ENCODE measurements around the gene CFB.
A peak's percentile ranks its signal among the peaks of the same experiment; 100 is the strongest.

CFB gene

DNA sequence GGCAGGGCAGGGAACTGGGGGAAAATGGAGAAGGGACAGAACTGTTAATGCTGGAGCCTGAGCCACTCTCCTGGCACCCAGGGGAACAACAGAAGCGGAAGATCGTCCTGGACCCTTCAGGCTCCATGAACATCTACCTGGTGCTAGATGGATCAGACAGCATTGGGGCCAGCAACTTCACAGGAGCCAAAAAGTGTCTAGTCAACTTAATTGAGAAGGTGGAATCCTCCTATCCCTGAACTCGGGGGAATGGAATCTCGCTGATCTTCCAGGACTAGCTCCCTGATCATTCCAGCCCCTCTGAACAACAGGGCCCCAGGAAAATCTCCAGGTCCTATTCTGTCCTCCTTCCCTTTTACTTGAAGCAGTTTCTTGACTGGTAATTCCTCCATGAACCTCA, 2.0 kb downstream of the CFB start:
- POLR2A ChIA-PET, result no interaction called here
- CTCF ChIA-PET, result no interaction called here
- Histone ChIP-seq H3K27ac (ENCODE audit: insufficient read depth in 1 of 2, low read depth in 1 of 2, low read length in 2 of 2, poor library complexity in 1 of 2, severe bottlenecking in 2 of 2) (no peak overlapping the region), H3K27me3 (replicated peaks in 2 of 5; ENCODE audit: control insufficient read depth in 4 of 5, insufficient read depth in 5 of 5, low read length in 4 of 5) (peaks cover 0 to 5% (median 0%) of the 10 kb centered on the region in 5 experiments), H3K4me3 (ENCODE audit: control insufficient read depth in 1 of 7, extremely low read depth in 1 of 7, insufficient read depth in 4 of 7, low read depth in 2 of 7, low read length in 6 of 7) (no peak overlapping the region), H3K9me3 (ENCODE audit: control extremely low read depth in 1 of 5, control insufficient read depth in 4 of 5, insufficient read depth in 2 of 5, low read depth in 1 of 5, low read length in 4 of 5) (no peaks in the 10 kb centered on the region), H3K4me1 (ENCODE audit: control extremely low read depth in 1 of 4, control insufficient read depth in 4 of 4, insufficient read depth in 4 of 4, low read length in 3 of 4) (no peaks in the 10 kb centered on the region), H3K36me3 (ENCODE audit: control insufficient read depth in 4 of 4, insufficient read depth in 4 of 4, low read length in 3 of 4) (peaks cover 3 to 23% (median 15%) of the 10 kb centered on the region in 4 experiments)
- no peak for DNase-seq
- 96% methylated on average over 4 of the region's 4 CpGs for WGBS (ENCODE audit: insufficient coverage)

GRCh38 chr6:31948306-31948705, 2.4 kb downstream of the CFB start:
- POLR2A ChIA-PET, result no interaction called here
- CTCF ChIA-PET, result no interaction called here
- Histone ChIP-seq H3K36me3 (ENCODE audit: control insufficient read depth in 4 of 4, insufficient read depth in 4 of 4, low read length in 3 of 4) (peaks cover 3 to 27% (median 17%) of the 10 kb centered on the region in 4 experiments), H3K27ac (ENCODE audit: insufficient read depth in 1 of 2, low read depth in 1 of 2, low read length in 2 of 2, poor library complexity in 1 of 2, severe bottlenecking in 2 of 2) (no peak overlapping the region), H3K9me3 (ENCODE audit: control extremely low read depth in 1 of 5, control insufficient read depth in 4 of 5, insufficient read depth in 2 of 5, low read depth in 1 of 5, low read length in 4 of 5) (no peaks in the 10 kb centered on the region), H3K27me3 (replicated peaks in 2 of 5; ENCODE audit: control insufficient read depth in 4 of 5, insufficient read depth in 5 of 5, low read length in 4 of 5) (peaks cover 0 to 5% (median 0%) of the 10 kb centered on the region in 5 experiments), H3K4me3 (ENCODE audit: control insufficient read depth in 1 of 7, extremely low read depth in 1 of 7, insufficient read depth in 4 of 7, low read depth in 2 of 7, low read length in 6 of 7) (no peak overlapping the region), H3K4me1 (ENCODE audit: control extremely low read depth in 1 of 4, control insufficient read depth in 4 of 4, insufficient read depth in 4 of 4, low read length in 3 of 4) (no peaks in the 10 kb centered on the region)
- DNase-seq, result no peak
- WGBS (ENCODE audit: insufficient coverage), result 82% methylated on average over 4 of the region's 5 CpGs

DNA sequence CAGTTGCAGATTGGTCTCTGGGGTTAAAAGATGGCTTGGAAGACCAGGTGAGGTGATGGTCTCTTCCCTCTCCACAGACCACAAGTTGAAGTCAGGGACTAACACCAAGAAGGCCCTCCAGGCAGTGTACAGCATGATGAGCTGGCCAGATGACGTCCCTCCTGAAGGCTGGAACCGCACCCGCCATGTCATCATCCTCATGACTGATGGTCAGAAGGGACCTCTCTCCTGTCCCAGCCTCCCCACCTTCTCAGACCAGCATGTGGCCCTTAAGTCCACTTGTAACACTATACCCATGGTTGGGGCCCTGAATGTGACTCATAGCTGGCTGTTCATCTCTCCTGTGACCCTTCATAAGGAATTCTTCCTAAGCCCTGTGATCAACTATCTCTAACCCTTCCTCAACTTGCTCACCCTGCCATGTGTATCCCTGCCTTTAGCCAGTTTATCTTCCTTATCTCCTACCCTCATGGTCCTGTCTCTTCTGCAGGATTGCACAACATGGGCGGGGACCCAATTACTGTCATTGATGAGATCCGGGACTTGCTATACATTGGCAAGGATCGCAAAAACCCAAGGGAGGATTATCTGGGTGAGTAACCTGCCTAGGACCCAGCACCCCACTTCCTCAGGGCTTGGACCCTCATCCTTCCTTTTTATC, 3.0 kb downstream of the CFB start:
- no peaks in the 10 kb centered on the region for H3K4me1 ChIP-seq (ENCODE audit: control extremely low read depth in 1 of 4, control insufficient read depth in 4 of 4, insufficient read depth in 4 of 4, low read length in 3 of 4)
- H3K36me3 ChIP-seq (ENCODE audit: control insufficient read depth in 4 of 4, insufficient read depth in 4 of 4, low read length in 3 of 4), result peaks cover 5 to 33% (median 22%) of the 10 kb centered on the region in 4 experiments
- H3K4me3 ChIP-seq (ENCODE audit: control insufficient read depth in 1 of 7, extremely low read depth in 1 of 7, insufficient read depth in 4 of 7, low read depth in 2 of 7, low read length in 6 of 7), result no peak overlapping the region
- no peaks in the 10 kb centered on the region for H3K9me3 ChIP-seq (ENCODE audit: control extremely low read depth in 1 of 5, control insufficient read depth in 4 of 5, insufficient read depth in 2 of 5, low read depth in 1 of 5, low read length in 4 of 5)
- 98% methylated on average over 6 of the region's 6 CpGs for WGBS (ENCODE audit: insufficient coverage)
- H3K27me3 ChIP-seq (replicated peaks in 2 of 5; ENCODE audit: control insufficient read depth in 4 of 5, insufficient read depth in 5 of 5, low read length in 4 of 5), result peaks cover 0 to 5% (median 0%) of the 10 kb centered on the region in 5 experiments
- DNase-seq, result no peak
- ChIA-PET POLR2A (interaction anchor here (0.6 kb wide), 1 partner anchor 92 kb away, joined by 4 read pairs; no protein-coding TSS in a partner anchor), CTCF (interaction anchor here (1.7 to 5.1 kb wide), 2 partner anchors 9 to 27 kb away, joined by 4 to 24 read pairs; partner anchors contain the start of gene NELFE)
- H3K27ac ChIP-seq (ENCODE audit: insufficient read depth in 1 of 2, low read depth in 1 of 2, low read length in 2 of 2, poor library complexity in 1 of 2, severe bottlenecking in 2 of 2), result no peak overlapping the region

DNA sequence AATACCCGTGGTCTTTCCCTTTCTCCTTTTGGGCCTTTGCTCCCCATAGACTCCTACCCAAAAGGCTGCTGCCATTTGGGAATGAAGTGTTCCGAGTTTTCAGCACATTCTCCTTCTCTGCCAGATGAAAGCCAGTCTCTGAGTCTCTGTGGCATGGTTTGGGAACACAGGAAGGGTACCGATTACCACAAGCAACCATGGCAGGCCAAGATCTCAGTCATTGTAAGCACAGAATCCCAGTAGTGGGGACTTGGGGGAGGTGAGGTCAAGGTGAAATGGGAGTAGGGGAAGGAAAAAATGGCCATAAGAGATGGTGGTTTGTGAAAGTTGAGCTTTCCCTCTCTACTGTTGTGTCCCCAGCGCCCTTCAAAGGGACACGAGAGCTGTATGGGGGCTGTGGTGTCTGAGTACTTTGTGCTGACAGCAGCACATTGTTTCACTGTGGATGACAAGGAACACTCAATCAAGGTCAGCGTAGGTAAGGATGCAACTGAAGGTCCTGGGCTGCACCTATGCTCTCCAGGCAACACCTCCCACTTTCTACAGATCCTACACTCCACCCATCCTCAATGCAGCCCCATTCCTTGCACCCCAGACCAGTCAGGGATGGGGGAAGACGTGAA, 4.1 kb downstream of the CFB start:
- no peak overlapping the region for H3K27ac ChIP-seq (ENCODE audit: insufficient read depth in 1 of 2, low read depth in 1 of 2, low read length in 2 of 2, poor library complexity in 1 of 2, severe bottlenecking in 2 of 2)
- peaks cover 11 to 45% (median 34%) of the 10 kb centered on the region in 4 experiments for H3K36me3 ChIP-seq (ENCODE audit: control insufficient read depth in 4 of 4, insufficient read depth in 4 of 4, low read length in 3 of 4)
- H3K4me1 ChIP-seq (ENCODE audit: control extremely low read depth in 1 of 4, control insufficient read depth in 4 of 4, insufficient read depth in 4 of 4, low read length in 3 of 4), result no peaks in the 10 kb centered on the region
- ChIA-PET CTCF (interaction anchor here (1.1 to 5.1 kb wide), 5 partner anchors 8 to 211 kb away, joined by 3 to 24 read pairs (median 4); partner anchors contain the start of gene NELFE), POLR2A (interaction anchor here (0.6 kb wide), 1 partner anchor 93 kb away, joined by 4 read pairs; no protein-coding TSS in a partner anchor)
- no peak overlapping the region for H3K4me3 ChIP-seq (ENCODE audit: control insufficient read depth in 1 of 7, extremely low read depth in 1 of 7, insufficient read depth in 4 of 7, low read depth in 2 of 7, low read length in 6 of 7)
- no peak for DNase-seq
- H3K27me3 ChIP-seq (replicated peaks in 2 of 5; ENCODE audit: control insufficient read depth in 4 of 5, insufficient read depth in 5 of 5, low read length in 4 of 5), result peaks cover 0 to 5% (median 0%) of the 10 kb centered on the region in 5 experiments
- 90% methylated on average over 3 of the region's 7 CpGs for WGBS (ENCODE audit: insufficient coverage)
- H3K9me3 ChIP-seq (ENCODE audit: control extremely low read depth in 1 of 5, control insufficient read depth in 4 of 5, insufficient read depth in 2 of 5, low read depth in 1 of 5, low read length in 4 of 5), result no peaks in the 10 kb centered on the region

DNA sequence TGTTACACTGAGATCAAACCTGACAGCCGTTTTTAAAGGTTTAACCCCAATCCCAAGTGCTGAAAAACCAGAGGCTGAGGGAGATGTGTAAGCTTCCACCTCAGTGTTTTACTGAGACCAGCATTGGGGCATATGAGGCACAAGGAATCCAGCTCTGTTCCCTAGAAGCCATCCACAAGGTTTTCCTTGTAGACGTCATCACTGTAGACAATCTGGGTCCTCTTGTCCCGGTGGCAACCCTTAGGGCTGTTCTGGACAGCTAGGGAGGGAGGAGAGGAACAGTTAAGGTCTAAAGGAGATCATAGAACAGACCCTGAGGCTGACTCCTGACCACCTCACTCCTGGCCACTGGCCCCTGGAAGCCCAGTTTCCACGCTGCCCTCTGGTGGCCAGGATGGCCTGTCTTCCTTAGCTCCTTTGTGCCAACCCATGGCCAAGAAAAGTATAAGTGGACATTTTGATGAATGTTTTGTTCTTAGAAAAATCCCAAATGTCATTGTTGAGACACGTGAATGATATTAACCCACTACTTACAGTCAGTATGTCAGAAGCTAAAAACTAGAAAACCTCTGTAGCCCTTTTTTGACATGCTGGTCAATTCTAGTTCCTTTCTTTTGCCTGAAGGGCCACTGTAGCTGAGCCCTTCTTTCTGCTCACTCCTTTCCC, 6.4 kb downstream of the CFB start:
- WGBS (ENCODE audit: insufficient coverage), result 100% methylated on average over 3 of the region's 5 CpGs
- H3K9me3 ChIP-seq (ENCODE audit: control extremely low read depth in 1 of 5, control insufficient read depth in 4 of 5, insufficient read depth in 2 of 5, low read depth in 1 of 5, low read length in 4 of 5), result no peaks in the 10 kb centered on the region
- ChIA-PET POLR2A (interaction anchor here (1.4 kb wide), 1 partner anchor 20 kb away, joined by 4 read pairs; the partner anchor contains the start of gene DXO), CTCF (interaction anchor here (0.7 to 5.1 kb wide), 18 partner anchors 9 to 1967 kb away, joined by 3 to 24 read pairs (median 4); partner anchors contain the start of gene ATP6V1G2)
- no peaks in the 10 kb centered on the region for H3K4me1 ChIP-seq (ENCODE audit: control extremely low read depth in 1 of 4, control insufficient read depth in 4 of 4, insufficient read depth in 4 of 4, low read length in 3 of 4)
- peaks cover 20 to 63% (median 44%) of the 10 kb centered on the region in 4 experiments for H3K36me3 ChIP-seq (ENCODE audit: control insufficient read depth in 4 of 4, insufficient read depth in 4 of 4, low read length in 3 of 4)
- DNase-seq, result peak in 2 of 3 donors; percentile 39 to 47
- H3K27ac ChIP-seq (ENCODE audit: insufficient read depth in 1 of 2, low read depth in 1 of 2, low read length in 2 of 2, poor library complexity in 1 of 2, severe bottlenecking in 2 of 2), result no peak overlapping the region
- no peaks in the 10 kb centered on the region for H3K27me3 ChIP-seq (replicated peaks in 2 of 5; ENCODE audit: control insufficient read depth in 4 of 5, insufficient read depth in 5 of 5, low read length in 4 of 5)
- H3K4me3 ChIP-seq (ENCODE audit: control insufficient read depth in 1 of 7, extremely low read depth in 1 of 7, insufficient read depth in 4 of 7, low read depth in 2 of 7, low read length in 6 of 7), result no peak overlapping the region

GRCh38 chr6:31952890-31953289, 7.0 kb downstream of the CFB start:
- ChIA-PET CTCF (interaction anchor here (0.7 to 5.1 kb wide), 14 partner anchors 10 to 1968 kb away, joined by 3 to 24 read pairs (median 4); partner anchors contain the start of gene ATP6V1G2), POLR2A (no interaction called here)
- Histone ChIP-seq H3K9me3 (ENCODE audit: control extremely low read depth in 1 of 5, control insufficient read depth in 4 of 5, insufficient read depth in 2 of 5, low read depth in 1 of 5, low read length in 4 of 5) (no peaks in the 10 kb centered on the region), H3K27me3 (replicated peaks in 2 of 5; ENCODE audit: control insufficient read depth in 4 of 5, insufficient read depth in 5 of 5, low read length in 4 of 5) (no peaks in the 10 kb centered on the region), H3K27ac (ENCODE audit: insufficient read depth in 1 of 2, low read depth in 1 of 2, low read length in 2 of 2, poor library complexity in 1 of 2, severe bottlenecking in 2 of 2) (no peak overlapping the region), H3K4me3 (ENCODE audit: control insufficient read depth in 1 of 7, extremely low read depth in 1 of 7, insufficient read depth in 4 of 7, low read depth in 2 of 7, low read length in 6 of 7) (no peak overlapping the region), H3K36me3 (ENCODE audit: control insufficient read depth in 4 of 4, insufficient read depth in 4 of 4, low read length in 3 of 4) (peaks cover 20 to 63% (median 44%) of the 10 kb centered on the region in 4 experiments), H3K4me1 (ENCODE audit: control extremely low read depth in 1 of 4, control insufficient read depth in 4 of 4, insufficient read depth in 4 of 4, low read length in 3 of 4) (peaks cover under 1 to 5% (median 3%) of the 10 kb centered on the region in 4 experiments)
- 100% methylated on average over 3 of the region's 5 CpGs for WGBS (ENCODE audit: insufficient coverage)
- DNase-seq, result no peak
